BLaER1 (cell line): ENCODE data around the gene GRIN1.

Experiments
- H3K27ac ChIP-seq: shearing (Covaris generic); formaldehyde crosslinking; 2 replicates; pipeline ENCODE4 v1.8.1; 2022
- H3K27me3 ChIP-seq: shearing (Covaris generic); formaldehyde crosslinking; 2 replicates; pipeline ENCODE4 v1.8.1; 2022
- H3K36me3 ChIP-seq: shearing (Covaris generic); formaldehyde crosslinking; 2 replicates; pipeline ENCODE4 v1.8.1; 2022
- H3K4me1 ChIP-seq: shearing (Covaris generic); formaldehyde crosslinking; 2 replicates; pipeline ENCODE4 v1.8.1; 2022
- H3K4me2 ChIP-seq: shearing (Covaris generic); formaldehyde crosslinking; 2 replicates; pipeline ENCODE4 v1.8.1; 2022
- H3K4me3 ChIP-seq: shearing (Covaris generic); formaldehyde crosslinking; 2 replicates; pipeline ENCODE4 v1.8.1; 2022
- H3K9ac ChIP-seq: shearing (Covaris generic); formaldehyde crosslinking; 2 replicates; pipeline ENCODE4 v1.8.1; 2022
- H3K9me3 ChIP-seq: shearing (Covaris generic); formaldehyde crosslinking; 2 replicates; pipeline ENCODE4 v1.8.1; 2022
- H4K20me1 ChIP-seq: shearing (Covaris generic); formaldehyde crosslinking; 2 replicates; pipeline ENCODE4 v1.8.1; 2022
- Cebpa-rat ChIP-seq: shearing (Covaris generic); IDR thresholded peaks from 2 replicates; pipeline ENCODE4 v1.8.1; 2022

Gene GRIN1

GRCh38 chr9:137147091-137147792 is 8.3 kb downstream of the GRIN1 start:
- no peak for TF ChIP-seq Cebpa-rat

GRCh38 chr9:137147793-137148160 is 8.8 kb downstream of the GRIN1 start:
- Histone ChIP-seq H4K20me1 (no peaks in the 10 kb centered on the region), H3K4me2 (peak overlapping the region; percentile 89), H3K27me3 (peaks cover 8% of the 10 kb centered on the region; the same call in 1 of the 2 replicates), H3K27ac (no peak overlapping the region), H3K4me1 (peaks cover 49% of the 10 kb centered on the region), H3K9me3 (no peaks in the 10 kb centered on the region), H3K4me3 (no peak overlapping the region), H3K9ac (no peak overlapping the region), H3K36me3 (no peaks in the 10 kb centered on the region)
- TF ChIP-seq Cebpa-rat = no peak

More at GRCh38 chr9:137147091-137147792, 8.3 kb downstream of the GRIN1 start:
- Histone ChIP-seq H3K27me3 (peaks cover 8% of the 10 kb centered on the region; the same call in 1 of the 2 replicates), H3K9ac (no peak overlapping the region), H3K4me2 (peak overlapping the region; percentile 34; the same call in 1 of the 2 replicates), H3K9me3 (no peaks in the 10 kb centered on the region), H3K36me3 (no peaks in the 10 kb centered on the region), H3K4me1 (peaks cover 48% of the 10 kb centered on the region), H4K20me1 (no peaks in the 10 kb centered on the region), H3K27ac (no peak overlapping the region), H3K4me3 (no peak overlapping the region)

- H3K4me2 ChIP-seq = peak overlapping the region; percentile 89
- H3K4me3 ChIP-seq = no peak overlapping the region
- no peaks in the 10 kb centered on the region for H4K20me1 ChIP-seq
- no peaks in the 10 kb centered on the region for H3K36me3 ChIP-seq
- H3K27me3 ChIP-seq = peaks cover 5% of the 10 kb centered on the region; the same call in 1 of the 2 replicates
- TF ChIP-seq Cebpa-rat = no peak
- peaks cover 49% of the 10 kb centered on the region for H3K4me1 ChIP-seq
- H3K9ac ChIP-seq = no peak overlapping the region
- H3K9me3 ChIP-seq = no peaks in the 10 kb centered on the region
- no peak overlapping the region for H3K27ac ChIP-seq
Observed at GRCh38 chr9:137148242-137148641, 9.3 kb downstream of the GRIN1 start.

GRCh38 chr9:137148661-137149060 is 9.7 kb downstream of the GRIN1 start:
- H3K9ac ChIP-seq = 0 out of 2 replicates have a peak overlapping the region, but pooled peaks have one; percentile 49
- no peaks in the 10 kb centered on the region for H4K20me1 ChIP-seq
- H3K4me2 ChIP-seq = peak overlapping the region; percentile 89
- H3K4me1 ChIP-seq = peaks cover 44% of the 10 kb centered on the region
- H3K36me3 ChIP-seq = no peaks in the 10 kb centered on the region
- no peak for TF ChIP-seq Cebpa-rat
- H3K27ac ChIP-seq = peak overlapping the region; percentile 61
- peaks cover 1% of the 10 kb centered on the region; the same call in 1 of the 2 replicates for H3K27me3 ChIP-seq
- no peak overlapping the region for H3K4me3 ChIP-seq
- H3K9me3 ChIP-seq = no peaks in the 10 kb centered on the region

GRCh38 chr9:137149363-137149762 is 10.4 kb downstream of the GRIN1 start:
- Histone ChIP-seq H3K4me2 (peak overlapping the region; percentile 89), H3K9ac (peak overlapping the region; percentile 49), H3K27ac (peak overlapping the region; percentile 61), H4K20me1 (no peaks in the 10 kb centered on the region), H3K4me3 (peak overlapping the region; percentile 59), H3K4me1 (peaks cover 43% of the 10 kb centered on the region), H3K27me3 (no peaks in the 10 kb centered on the region), H3K36me3 (no peaks in the 10 kb centered on the region), H3K9me3 (no peaks in the 10 kb centered on the region)
- 0 out of 2 replicates have a peak, but pooled peaks have one; percentile 24 for TF ChIP-seq Cebpa-rat

GRCh38 chr9:137149942-137150616 is 11.1 kb downstream of the GRIN1 start:
- H4K20me1 ChIP-seq = no peaks in the 10 kb centered on the region
- no peaks in the 10 kb centered on the region for H3K27me3 ChIP-seq
- H3K4me3 ChIP-seq = peak overlapping the region; percentile 59
- no peaks in the 10 kb centered on the region for H3K36me3 ChIP-seq
- no peaks in the 10 kb centered on the region for H3K9me3 ChIP-seq
- peaks cover 43% of the 10 kb centered on the region for H3K4me1 ChIP-seq
- H3K9ac ChIP-seq = peak overlapping the region; percentile 49; the same call in 1 of the 2 replicates
- peak overlapping the region; percentile 89 for H3K4me2 ChIP-seq
- no peak for TF ChIP-seq Cebpa-rat
- H3K27ac ChIP-seq = peak overlapping the region; percentile 61

- H3K9ac ChIP-seq = no peak overlapping the region
- H4K20me1 ChIP-seq = no peaks in the 10 kb centered on the region
- H3K4me2 ChIP-seq = peak overlapping the region; percentile 89
- no peak for TF ChIP-seq Cebpa-rat
- no peak overlapping the region for H3K27ac ChIP-seq
- no peaks in the 10 kb centered on the region for H3K27me3 ChIP-seq
- no peaks in the 10 kb centered on the region for H3K36me3 ChIP-seq
- H3K9me3 ChIP-seq = no peaks in the 10 kb centered on the region
- H3K4me3 ChIP-seq = no peak overlapping the region
- H3K4me1 ChIP-seq = peaks cover 43% of the 10 kb centered on the region
Observed at GRCh38 chr9:137150617-137151457, 11.9 kb downstream of the GRIN1 start.

- no peaks in the 10 kb centered on the region for H3K36me3 ChIP-seq
- H3K4me3 ChIP-seq = no peak overlapping the region
- TF ChIP-seq Cebpa-rat = no peak
- H3K9ac ChIP-seq = no peak overlapping the region
- no peak overlapping the region for H3K4me2 ChIP-seq
- no peaks in the 10 kb centered on the region for H3K27me3 ChIP-seq
- H4K20me1 ChIP-seq = no peaks in the 10 kb centered on the region
- peaks cover 43% of the 10 kb centered on the region for H3K4me1 ChIP-seq
- H3K27ac ChIP-seq = no peak overlapping the region
- H3K9me3 ChIP-seq = no peaks in the 10 kb centered on the region
Observed at GRCh38 chr9:137152844-137153405, 14.0 kb downstream of the GRIN1 start.
